Measurements from ENCODE around the gene POLR3E.
A peak's percentile ranks its signal among the peaks of the same experiment; 100 is the strongest.

The POLR3E gene

GRCh38 chr16:22308824-22309520 is 11.8 kb downstream of the POLR3E start:
- Histone ChIP-seq H3K4me3 (ENCODE audit: low read length) (no peak overlapping the region), H3K36me3 (ENCODE audit: control insufficient read depth, insufficient read depth, low read length, severe bottlenecking) (peaks cover 91% of the 10 kb centered on the region), H3K9ac (ENCODE audit: low read length) (no peak overlapping the region), H3K27me3 (replicated peaks; ENCODE audit: control insufficient read depth, insufficient read depth, low read length) (no peaks in the 10 kb centered on the region), H3K9me3 (ENCODE audit: control insufficient read depth, low read length) (no peaks in the 10 kb centered on the region), H3K4me1 (ENCODE audit: control insufficient read depth, insufficient read depth, low read length) (no peaks in the 10 kb centered on the region)
- no peak for DNase-seq (ENCODE audit: low read depth)

- Histone ChIP-seq H3K4me1 (ENCODE audit: control insufficient read depth, insufficient read depth, low read length) (no peaks in the 10 kb centered on the region), H3K9me3 (ENCODE audit: control insufficient read depth, low read length) (no peaks in the 10 kb centered on the region), H3K27me3 (replicated peaks; ENCODE audit: control insufficient read depth, insufficient read depth, low read length) (no peaks in the 10 kb centered on the region), H3K36me3 (ENCODE audit: control insufficient read depth, insufficient read depth, low read length, severe bottlenecking) (peaks cover 89% of the 10 kb centered on the region), H3K9ac (ENCODE audit: low read length) (no peak overlapping the region), H3K4me3 (ENCODE audit: low read length) (no peak overlapping the region)
- no peak for DNase-seq (ENCODE audit: low read depth)
Observed at GRCh38 chr16:22311520-22311919, 14.3 kb downstream of the POLR3E start.

- Histone ChIP-seq H3K36me3 (ENCODE audit: control insufficient read depth, insufficient read depth, low read length, severe bottlenecking) (peaks cover 86% of the 10 kb centered on the region), H3K27me3 (replicated peaks; ENCODE audit: control insufficient read depth, insufficient read depth, low read length) (no peaks in the 10 kb centered on the region), H3K4me3 (ENCODE audit: low read length) (no peak overlapping the region), H3K9ac (ENCODE audit: low read length) (no peak overlapping the region), H3K4me1 (ENCODE audit: control insufficient read depth, insufficient read depth, low read length) (no peaks in the 10 kb centered on the region), H3K9me3 (ENCODE audit: control insufficient read depth, low read length) (no peaks in the 10 kb centered on the region)
- no peak for DNase-seq (ENCODE audit: low read depth)
Observed at GRCh38 chr16:22312897-22313781, 15.9 kb downstream of the POLR3E start.

- no peaks in the 10 kb centered on the region for H3K4me1 ChIP-seq (ENCODE audit: control insufficient read depth, insufficient read depth, low read length)
- DNase-seq (ENCODE audit: low read depth): no peak
- no peak overlapping the region for H3K4me3 ChIP-seq (ENCODE audit: low read length)
- H3K36me3 ChIP-seq (ENCODE audit: control insufficient read depth, insufficient read depth, low read length, severe bottlenecking): peaks cover 83% of the 10 kb centered on the region
- no peaks in the 10 kb centered on the region for H3K27me3 ChIP-seq (replicated peaks; ENCODE audit: control insufficient read depth, insufficient read depth, low read length)
- H3K9me3 ChIP-seq (ENCODE audit: control insufficient read depth, low read length): no peaks in the 10 kb centered on the region
- no peak overlapping the region for H3K9ac ChIP-seq (ENCODE audit: low read length)
Observed at GRCh38 chr16:22313876-22314470, 16.8 kb downstream of the POLR3E start.

- DNase-seq (ENCODE audit: low read depth): no peak
- no peak overlapping the region for H3K4me3 ChIP-seq (ENCODE audit: low read length)
Observed at GRCh38 chr16:22314661-22315626, 17.7 kb downstream of the POLR3E start.

GRCh38 chr16:22315979-22316378 is 18.8 kb downstream of the POLR3E start:
- Histone ChIP-seq H3K27me3 (replicated peaks; ENCODE audit: control insufficient read depth, insufficient read depth, low read length) (no peaks in the 10 kb centered on the region), H3K9me3 (ENCODE audit: control insufficient read depth, low read length) (no peaks in the 10 kb centered on the region), H3K9ac (ENCODE audit: low read length) (no peak overlapping the region), H3K4me1 (ENCODE audit: control insufficient read depth, insufficient read depth, low read length) (no peaks in the 10 kb centered on the region), H3K4me3 (ENCODE audit: low read length) (no peak overlapping the region), H3K36me3 (ENCODE audit: control insufficient read depth, insufficient read depth, low read length, severe bottlenecking) (peaks cover 82% of the 10 kb centered on the region)
- no peak for DNase-seq (ENCODE audit: low read depth)

More at GRCh38 chr16:22314661-22315626, 17.7 kb downstream of the POLR3E start:
- H3K9ac ChIP-seq (ENCODE audit: low read length): no peak overlapping the region
- H3K27me3 ChIP-seq (replicated peaks; ENCODE audit: control insufficient read depth, insufficient read depth, low read length): no peaks in the 10 kb centered on the region
- H3K36me3 ChIP-seq (ENCODE audit: control insufficient read depth, insufficient read depth, low read length, severe bottlenecking): peaks cover 79% of the 10 kb centered on the region
- no peaks in the 10 kb centered on the region for H3K4me1 ChIP-seq (ENCODE audit: control insufficient read depth, insufficient read depth, low read length)
- no peaks in the 10 kb centered on the region for H3K9me3 ChIP-seq (ENCODE audit: control insufficient read depth, low read length)

GRCh38 chr16:22316411-22316811 is 19.2 kb downstream of the POLR3E start:
- Histone ChIP-seq H3K4me3 (ENCODE audit: low read length) (no peak overlapping the region), H3K27me3 (replicated peaks; ENCODE audit: control insufficient read depth, insufficient read depth, low read length) (no peaks in the 10 kb centered on the region), H3K36me3 (ENCODE audit: control insufficient read depth, insufficient read depth, low read length, severe bottlenecking) (peaks cover 81% of the 10 kb centered on the region), H3K4me1 (ENCODE audit: control insufficient read depth, insufficient read depth, low read length) (no peaks in the 10 kb centered on the region), H3K9me3 (ENCODE audit: control insufficient read depth, low read length) (no peaks in the 10 kb centered on the region), H3K9ac (ENCODE audit: low read length) (no peak overlapping the region)
- DNase-seq (ENCODE audit: low read depth): no peak

GRCh38 chr16:22317001-22317530 is 19.9 kb downstream of the POLR3E start:
- H3K27me3 ChIP-seq (replicated peaks; ENCODE audit: control insufficient read depth, insufficient read depth, low read length): no peaks in the 10 kb centered on the region
- H3K9ac ChIP-seq (ENCODE audit: low read length): no peak overlapping the region
- no peak overlapping the region for H3K4me3 ChIP-seq (ENCODE audit: low read length)
- no peak for DNase-seq (ENCODE audit: low read depth)
- no peaks in the 10 kb centered on the region for H3K9me3 ChIP-seq (ENCODE audit: control insufficient read depth, low read length)
- no peaks in the 10 kb centered on the region for H3K4me1 ChIP-seq (ENCODE audit: control insufficient read depth, insufficient read depth, low read length)
- peaks cover 81% of the 10 kb centered on the region for H3K36me3 ChIP-seq (ENCODE audit: control insufficient read depth, insufficient read depth, low read length, severe bottlenecking)

- Histone ChIP-seq H3K9ac (ENCODE audit: low read length) (no peak overlapping the region), H3K36me3 (ENCODE audit: control insufficient read depth, insufficient read depth, low read length, severe bottlenecking) (peaks cover 82% of the 10 kb centered on the region), H3K4me1 (ENCODE audit: control insufficient read depth, insufficient read depth, low read length) (no peaks in the 10 kb centered on the region), H3K9me3 (ENCODE audit: control insufficient read depth, low read length) (no peaks in the 10 kb centered on the region), H3K4me3 (ENCODE audit: low read length) (no peak overlapping the region), H3K27me3 (replicated peaks; ENCODE audit: control insufficient read depth, insufficient read depth, low read length) (no peaks in the 10 kb centered on the region)
- DNase-seq (ENCODE audit: low read depth): no peak
Observed at GRCh38 chr16:22317625-22318024, 20.4 kb downstream of the POLR3E start.

GRCh38 chr16:22318690-22319358 is 21.6 kb downstream of the POLR3E start:
- no peak overlapping the region for H3K9ac ChIP-seq (ENCODE audit: low read length)
- H3K27me3 ChIP-seq (replicated peaks; ENCODE audit: control insufficient read depth, insufficient read depth, low read length): no peaks in the 10 kb centered on the region
- no peak overlapping the region for H3K4me3 ChIP-seq (ENCODE audit: low read length)
- H3K4me1 ChIP-seq (ENCODE audit: control insufficient read depth, insufficient read depth, low read length): no peaks in the 10 kb centered on the region
- no peaks in the 10 kb centered on the region for H3K9me3 ChIP-seq (ENCODE audit: control insufficient read depth, low read length)
- H3K36me3 ChIP-seq (ENCODE audit: control insufficient read depth, insufficient read depth, low read length, severe bottlenecking): peaks cover 74% of the 10 kb centered on the region
- peak; percentile 44 for DNase-seq (ENCODE audit: low read depth)

Data from adipocyte (in vitro differentiated cells).